ENCODE measurements around the gene MINAR1.

Gene MINAR1

GRCh38 chr15:79467865-79468586 lies 35.9 kb downstream of the MINAR1 start:
- DNase-seq, result no peak

- no peak for DNase-seq
Measured at GRCh38 chr15:79472446-79472845, 40.3 kb downstream of the MINAR1 start.

- DNase-seq, result no peak
Measured at GRCh38 chr15:79474252-79474651, 42.1 kb downstream of the MINAR1 start.

- no peak for DNase-seq
Measured at GRCh38 chr15:79475306-79475705, 43.2 kb downstream of the MINAR1 start.

- DNase-seq, result no peak
Measured at GRCh38 chr15:79478108-79478507, 46.0 kb downstream of the MINAR1 start.

GRCh38 chr15:79479616-79480015 lies 47.5 kb downstream of the MINAR1 start:
- no peak for DNase-seq

GRCh38 chr15:79481793-79482192 lies 49.7 kb downstream of the MINAR1 start:
- DNase-seq, result no peak

Measured in activated CD4-positive, CD25-positive, alpha-beta regulatory T cell (primary cell).